Endothelial cell of coronary artery (primary cell): ENCODE data around the gene OR11H7. TPM values are rescaled to one million over a fixed set of nuclear protein-coding genes. Genes with fewer than 3 reads are reported as not detected.

Experiments
- total RNA-seq: library from RNA; depleted of rRNA; stranded (reverse); fragments of >200 nt; gene quantifications from 2 replicates; pipeline ENCODE4 v1.2.3, GENCODE V29; 2014

The OR11H7 gene
- total RNA-seq = not detected in 2 replicates

GRCh38 chr14:20228681-20229080, at the start of gene OR11H7:
Gene OR11H7, plus strand, starts transcription at chr14:20228981.

GRCh38 chr14:20190596-20190995, 38.2 kb upstream of the OR11H7 start, which contains the start of gene OR11G2:
Gene OR11G2, plus strand, starts transcription at chr14:20190896. Its CDS starts 6,542 bp downstream, at chr14:20197438.

DNA sequence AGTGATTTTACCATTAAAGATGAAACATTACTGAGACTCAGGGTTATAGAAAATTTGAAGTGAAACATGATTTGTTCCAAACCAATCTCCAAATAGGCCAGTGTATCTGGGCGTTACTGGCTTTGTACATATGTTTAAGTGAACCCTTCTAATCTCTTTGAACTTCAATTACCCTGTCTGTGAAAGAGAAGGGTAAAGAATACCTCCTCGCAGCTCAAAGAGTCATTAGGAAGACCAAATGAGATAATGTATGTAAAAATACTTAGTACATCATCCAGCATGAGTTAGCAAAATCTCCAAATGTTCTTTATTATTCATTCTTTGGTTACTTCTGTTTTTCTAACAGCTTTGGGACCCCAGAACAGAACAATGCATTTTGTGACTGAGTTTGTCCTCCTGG, 5.4 kb upstream of the OR11H7 start, which contains the start of gene OR11H6:
Gene OR11H6, plus strand, starts transcription at position 301 of the 400 bp plus-strand sequence. Its CDS starts 0 bp downstream, at position 301.

Other genes starting within 250 kb of the OR11H7 start
- gene OR4Q2, start 226.8 kb upstream of the OR11H7 start, total RNA-seq = not detected in 2 replicates
- not detected in 2 replicates for gene OR4K14, start 209.7 kb upstream of the OR11H7 start, total RNA-seq
- not detected in 2 replicates for gene OR4K13, start 192.9 kb upstream of the OR11H7 start, total RNA-seq
- gene OR4L1, start 168.9 kb upstream of the OR11H7 start, total RNA-seq = not detected in 2 replicates
- not detected in 2 replicates for gene OR4K17, start 118.2 kb upstream of the OR11H7 start, total RNA-seq
- gene OR4N5, start 90.2 kb upstream of the OR11H7 start, total RNA-seq = not detected in 2 replicates
- not detected in 2 replicates for gene OR11G2, start 38.1 kb upstream of the OR11H7 start, total RNA-seq
- gene OR11H6, start 5.3 kb upstream of the OR11H7 start, total RNA-seq = not detected in 2 replicates
- not detected in 2 replicates for gene OR11H4, start 10.3 kb downstream of the OR11H7 start, total RNA-seq
- gene TTC5, start 77.0 kb downstream of the OR11H7 start, total RNA-seq = 31.5 and 33.3 TPM in 2 replicates
- gene CCNB1IP1, start 104.3 kb downstream of the OR11H7 start, total RNA-seq = 27.8 and 33.6 TPM in 2 replicates
- gene PARP2, start 114.7 kb downstream of the OR11H7 start, total RNA-seq = 7.3 and 7.6 TPM in 2 replicates
- 17.1 and 24.9 TPM in 2 replicates for gene TEP1, start 184.5 kb downstream of the OR11H7 start, total RNA-seq
- gene KLHL33, start 207.2 kb downstream of the OR11H7 start, total RNA-seq = not detected in 2 replicates
- gene OSGEP, start 225.8 kb downstream of the OR11H7 start, total RNA-seq = 25.9 and 40.8 TPM in 2 replicates
- gene APEX1, start 226.2 kb downstream of the OR11H7 start, total RNA-seq = 60.0 and 85.9 TPM in 2 replicates
- 14.3 and 14.7 TPM in 2 replicates for gene PIP4P1, start 232.5 kb downstream of the OR11H7 start, total RNA-seq
- gene PNP, start 240.4 kb downstream of the OR11H7 start, total RNA-seq = 106 and 322 TPM in 2 replicates